NB4 (cell line): ENCODE results near the gene SH2D7.

Experiments used
- MAX ChIP-seq: IDR thresholded peaks from 2 replicates; pipeline ENCODE4 v1.6.1; 2011; ENCODE audit warnings: low read depth, low read length
- POLR2A ChIP-seq: IDR thresholded peaks from 2 replicates; pipeline ENCODE4 v1.6.1; 2011; ENCODE audit warnings: mild to moderate bottlenecking; ENCODE audit not compliant: insufficient read length; ENCODE audit errors: extremely low read depth
- TF ChIP-seq, protein P1 (sequence below): IDR thresholded peaks from one replicate; pipeline ENCODE4 v1.5.1; 2012; ENCODE audit warnings: low read depth, low read length

DNA sequence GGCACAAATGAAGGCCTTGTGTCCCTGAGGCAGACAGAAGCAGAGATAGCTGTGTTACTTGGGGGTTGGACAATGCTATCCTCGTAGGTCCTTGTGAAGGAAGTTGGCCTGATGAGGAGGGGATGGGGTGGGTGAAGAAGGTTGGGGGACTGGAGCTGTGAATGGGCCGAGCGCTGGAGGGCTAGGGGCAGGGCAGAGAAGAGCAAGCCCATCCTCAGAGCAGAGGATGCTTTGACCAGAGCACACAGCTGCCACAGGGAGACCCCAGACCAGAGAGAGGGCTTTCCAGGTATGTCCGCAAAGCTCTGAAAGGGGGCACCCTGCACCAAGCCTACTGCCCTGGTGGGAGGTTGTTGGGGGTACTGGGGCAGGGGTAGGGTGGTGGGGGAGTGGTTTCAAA lies 9.2 kb upstream of the SH2D7 start:
- TF ChIP-seq, protein P1, sequence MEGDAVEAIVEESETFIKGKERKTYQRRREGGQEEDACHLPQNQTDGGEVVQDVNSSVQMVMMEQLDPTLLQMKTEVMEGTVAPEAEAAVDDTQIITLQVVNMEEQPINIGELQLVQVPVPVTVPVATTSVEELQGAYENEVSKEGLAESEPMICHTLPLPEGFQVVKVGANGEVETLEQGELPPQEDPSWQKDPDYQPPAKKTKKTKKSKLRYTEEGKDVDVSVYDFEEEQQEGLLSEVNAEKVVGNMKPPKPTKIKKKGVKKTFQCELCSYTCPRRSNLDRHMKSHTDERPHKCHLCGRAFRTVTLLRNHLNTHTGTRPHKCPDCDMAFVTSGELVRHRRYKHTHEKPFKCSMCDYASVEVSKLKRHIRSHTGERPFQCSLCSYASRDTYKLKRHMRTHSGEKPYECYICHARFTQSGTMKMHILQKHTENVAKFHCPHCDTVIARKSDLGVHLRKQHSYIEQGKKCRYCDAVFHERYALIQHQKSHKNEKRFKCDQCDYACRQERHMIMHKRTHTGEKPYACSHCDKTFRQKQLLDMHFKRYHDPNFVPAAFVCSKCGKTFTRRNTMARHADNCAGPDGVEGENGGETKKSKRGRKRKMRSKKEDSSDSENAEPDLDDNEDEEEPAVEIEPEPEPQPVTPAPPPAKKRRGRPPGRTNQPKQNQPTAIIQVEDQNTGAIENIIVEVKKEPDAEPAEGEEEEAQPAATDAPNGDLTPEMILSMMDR = no peak
- no peak for TF ChIP-seq POLR2A
- no peak for TF ChIP-seq MAX
